ENCODE results near the gene WDPCP. TPM values are rescaled to one million over a fixed set of nuclear protein-coding genes. Genes with fewer than 3 reads are reported as not detected.

Gene WDPCP
- total and polyA plus RNA-seq, 2 of the 4 experiments (the other 2 are of a cell fraction) = 2.2 to 10.2 TPM

DNA sequence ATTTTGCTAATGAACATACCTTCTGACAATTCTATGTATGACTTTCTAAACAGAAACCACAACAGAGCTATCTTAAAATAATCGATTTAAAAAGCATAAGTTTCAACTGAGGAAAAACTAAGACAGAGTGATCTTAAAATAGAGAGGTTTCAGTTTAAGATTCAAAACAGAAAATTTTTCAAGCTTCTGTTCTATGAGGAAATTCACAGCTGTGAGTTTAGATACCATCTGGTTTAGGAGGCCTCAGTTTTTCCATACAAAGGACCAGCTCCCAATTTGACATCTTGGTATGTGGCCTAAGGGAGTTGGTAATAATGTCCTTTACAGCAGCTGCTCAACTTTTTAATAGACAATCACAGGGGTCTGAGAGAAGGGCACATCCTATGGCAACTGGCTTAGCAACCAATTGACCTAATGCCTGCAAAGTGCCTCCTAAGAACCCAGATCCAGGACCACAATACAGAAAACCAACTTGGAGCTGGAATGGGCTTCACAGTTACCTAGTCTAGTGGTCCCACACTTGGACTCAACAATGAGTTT is 40.2 kb upstream of the WDPCP start:
- DNase-seq = no peak
- Histone ChIP-seq H3K56ac (ENCODE audit: extremely low read depth, insufficient read depth, low read length) (no peak overlapping the region), H2BK15ac (ENCODE audit: low read depth, low read length) (no peak overlapping the region), H3K4ac (ENCODE audit: low read depth, low read length) (no peak overlapping the region), H4K20me1 (ENCODE audit: insufficient read depth, low read length) (no peaks in the 10 kb centered on the region), H4K91ac (ENCODE audit: insufficient read depth, low read depth, low read length) (no peak overlapping the region), H3K23ac (ENCODE audit: low read depth, low read length) (no peak overlapping the region), H4K8ac (ENCODE audit: low read depth in 2 of 2, low read length in 2 of 2) (no peak overlapping the region), H4K5ac (ENCODE audit: low read depth, low read length) (no peak overlapping the region), H3K9me3 (ENCODE audit: control insufficient read depth, insufficient read depth, low read length) (peaks cover 2% of the 10 kb centered on the region; the same call in 1 of the 2 replicates), H2AFZ (replicated peaks; ENCODE audit: low read length, poor library complexity) (no peak overlapping the region), H3K14ac (replicated peaks; ENCODE audit: low read depth, low read length) (no peak overlapping the region), H2AK5ac (ENCODE audit: low read depth, low read length) (no peak overlapping the region), H3K27ac (ENCODE audit: insufficient read depth, low read length) (no peak overlapping the region), H3K18ac (ENCODE audit: low read depth, low read length) (no peak overlapping the region), H2BK5ac (ENCODE audit: low read depth, low read length, poor library complexity, severe bottlenecking) (no peak overlapping the region), H3K27me3 (ENCODE audit: control insufficient read depth, insufficient read depth, low read length) (no peaks in the 10 kb centered on the region; the same call in 1 of the 2 replicates), H3K4me1 (ENCODE audit: control insufficient read depth, insufficient read depth, low read length) (no peaks in the 10 kb centered on the region), H3K4me3 (ENCODE audit: insufficient read depth, low read depth, low read length) (no peak overlapping the region), H3K9me1 (ENCODE audit: insufficient read depth, low read length) (no peaks in the 10 kb centered on the region), H2BK20ac (ENCODE audit: low read depth, low read length) (no peak overlapping the region), H3K9ac (ENCODE audit: low read depth, low read length) (no peak overlapping the region), H3K36me3 (ENCODE audit: control insufficient read depth, insufficient read depth, low read length) (no peaks in the 10 kb centered on the region), H3K79me1 (ENCODE audit: low read depth in 1 of 2, low read length in 2 of 2) (no peaks in the 10 kb centered on the region), H2AK9ac (replicated peaks; ENCODE audit: low read depth, low read length, poor library complexity) (no peak overlapping the region), H3K4me2 (ENCODE audit: low read depth, low read length) (no peak overlapping the region), H2BK120ac (ENCODE audit: low read depth, low read length) (no peak overlapping the region)
- in situ Hi-C loops (cut with MboI; ENCODE audit: low sequenced_read_pairs) = no loop called here
- POLR2A ChIA-PET (ENCODE audit: unreplicated experiment) = no interaction called here
- BruUV-seq (replicated peaks) = no TSS peak
- TF ChIP-seq, protein P1, sequence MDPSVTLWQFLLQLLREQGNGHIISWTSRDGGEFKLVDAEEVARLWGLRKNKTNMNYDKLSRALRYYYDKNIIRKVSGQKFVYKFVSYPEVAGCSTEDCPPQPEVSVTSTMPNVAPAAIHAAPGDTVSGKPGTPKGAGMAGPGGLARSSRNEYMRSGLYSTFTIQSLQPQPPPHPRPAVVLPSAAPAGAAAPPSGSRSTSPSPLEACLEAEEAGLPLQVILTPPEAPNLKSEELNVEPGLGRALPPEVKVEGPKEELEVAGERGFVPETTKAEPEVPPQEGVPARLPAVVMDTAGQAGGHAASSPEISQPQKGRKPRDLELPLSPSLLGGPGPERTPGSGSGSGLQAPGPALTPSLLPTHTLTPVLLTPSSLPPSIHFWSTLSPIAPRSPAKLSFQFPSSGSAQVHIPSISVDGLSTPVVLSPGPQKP (IDR thresholded peaks at IDR 0.05; ENCODE audit: borderline replicate concordance, low read depth, low read length) = no peak
- TF ChIP-seq CEBPB (IDR thresholded peaks at IDR 0.05; ENCODE audit: low read depth, low read length) (no peak), BHLHE40 (IDR thresholded peaks at IDR 0.05; ENCODE audit: low read depth, low read length) (no peak), SMC3 (IDR thresholded peaks at IDR 0.05; ENCODE audit: low read depth, low read length) (no peak), NFE2L2 (IDR thresholded peaks at IDR 0.05; ENCODE audit: low read depth, low read length) (no peak), MAZ (IDR thresholded peaks at IDR 0.05; ENCODE audit: borderline replicate concordance, low read depth, low read length) (no peak), MXI1 (IDR thresholded peaks at IDR 0.05; ENCODE audit: borderline replicate concordance, low read depth, low read length) (no peak), CHD1 (IDR thresholded peaks at IDR 0.05; ENCODE audit: low read depth, low read length) (no peak), RAD21 (IDR thresholded peaks at IDR 0.05; ENCODE audit: low read length) (no peak), RCOR1 (IDR thresholded peaks at IDR 0.05; ENCODE audit: insufficient replicate concordance, low read length) (no peak), FOS (IDR thresholded peaks at IDR 0.05; ENCODE audit: low read depth, low read length) (no peak), POLR2A (IDR thresholded peaks at IDR 0.05; ENCODE audit: low read depth, low read length) (no peak), MAFK (IDR thresholded peaks at IDR 0.05; ENCODE audit: low read depth, low read length) (no peak), RFX5 (IDR thresholded peaks at IDR 0.05; ENCODE audit: low read depth, low read length) (no peak)
- TF ChIP-seq, protein P2, sequence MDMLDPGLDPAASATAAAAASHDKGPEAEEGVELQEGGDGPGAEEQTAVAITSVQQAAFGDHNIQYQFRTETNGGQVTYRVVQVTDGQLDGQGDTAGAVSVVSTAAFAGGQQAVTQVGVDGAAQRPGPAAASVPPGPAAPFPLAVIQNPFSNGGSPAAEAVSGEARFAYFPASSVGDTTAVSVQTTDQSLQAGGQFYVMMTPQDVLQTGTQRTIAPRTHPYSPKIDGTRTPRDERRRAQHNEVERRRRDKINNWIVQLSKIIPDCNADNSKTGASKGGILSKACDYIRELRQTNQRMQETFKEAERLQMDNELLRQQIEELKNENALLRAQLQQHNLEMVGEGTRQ (IDR thresholded peaks at IDR 0.05; ENCODE audit: low read depth, low read length) = no peak
- TF ChIP-seq, protein P3, sequence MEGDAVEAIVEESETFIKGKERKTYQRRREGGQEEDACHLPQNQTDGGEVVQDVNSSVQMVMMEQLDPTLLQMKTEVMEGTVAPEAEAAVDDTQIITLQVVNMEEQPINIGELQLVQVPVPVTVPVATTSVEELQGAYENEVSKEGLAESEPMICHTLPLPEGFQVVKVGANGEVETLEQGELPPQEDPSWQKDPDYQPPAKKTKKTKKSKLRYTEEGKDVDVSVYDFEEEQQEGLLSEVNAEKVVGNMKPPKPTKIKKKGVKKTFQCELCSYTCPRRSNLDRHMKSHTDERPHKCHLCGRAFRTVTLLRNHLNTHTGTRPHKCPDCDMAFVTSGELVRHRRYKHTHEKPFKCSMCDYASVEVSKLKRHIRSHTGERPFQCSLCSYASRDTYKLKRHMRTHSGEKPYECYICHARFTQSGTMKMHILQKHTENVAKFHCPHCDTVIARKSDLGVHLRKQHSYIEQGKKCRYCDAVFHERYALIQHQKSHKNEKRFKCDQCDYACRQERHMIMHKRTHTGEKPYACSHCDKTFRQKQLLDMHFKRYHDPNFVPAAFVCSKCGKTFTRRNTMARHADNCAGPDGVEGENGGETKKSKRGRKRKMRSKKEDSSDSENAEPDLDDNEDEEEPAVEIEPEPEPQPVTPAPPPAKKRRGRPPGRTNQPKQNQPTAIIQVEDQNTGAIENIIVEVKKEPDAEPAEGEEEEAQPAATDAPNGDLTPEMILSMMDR (conservative IDR thresholded peaks at IDR 0.05; ENCODE audit: low read depth, low read length) = no peak
- WGBS, 2 experiments (ENCODE audit: extremely low coverage in 2 of 2, insufficient read length in 1 of 2) = no CpG with 5 or more reads among the region's 1 CpG
- CTCF ChIA-PET = interaction anchor here (0.6 kb wide), 1 partner anchor 17 kb away, joined by 4 read pairs; no protein-coding TSS in a partner anchor
- dilution Hi-C loops (cut with HindIII; ENCODE audit: low sequenced_read_pairs, unreplicated experiment) = no loop called here
- no peak for ATAC-seq (ENCODE audit: low read depth)
- intact Hi-C loops (cut with micrococcal nuclease) = no loop called here

Data from IMR-90 (cell line).